K562 (cell line): Measurements from ENCODE around the gene JPT1. TPM values are rescaled to one million over a fixed set of nuclear protein-coding genes. Genes with fewer than 3 reads are reported as not detected.

Source experiments
- ATAC-seq: fragments of 200-7000 bp; cut with Tn5 transposase; 3 replicates; pipeline ENCODE4 v1.9.1; 2020; ENCODE audit warnings: moderate library complexity
- BruUV-seq: library from RNA; stranded (reverse); fragments of 400-500 nt; replicated peaks from 2 replicates; lab custom pipeline; 2021; lab: Mats Ljungman, UMichigan
- CTCF ChIA-PET: fragments of 300-600 bp; formaldehyde crosslinking; extraction: SDS; loops from one replicate; lab custom pipeline; 2021; ENCODE audit warnings: low intra/inter-chr PET ratio; lab: Yijun Ruan, JAX
- POLR2A ChIA-PET: fragments of 300-600, 350-650 bp; sonication (Branson Sonifier 250); formaldehyde crosslinking; extraction: SDS; loops from one replicate; lab custom pipeline; 2021; ENCODE audit warnings: antibody characterized with exemption, inconsistent platforms; lab: Yijun Ruan, JAX
- DNase-seq, 4 experiments: peaks; one replicate each; pipeline versions ENCODE4 v3.0.0 to v3.0.0-alpha.2; 2011 to 2018; ENCODE audit warnings: low spot score in 3 of 4, mixed read lengths in 3 of 4; ENCODE audit errors: extremely low read depth in 1 of 4
- FAIRE-seq: peaks from 2 replicates; lab custom pipeline; 2011; peaks lifted over from hg19 to GRCh38; lab: Jason Lieb, UNC
- H2AFZ ChIP-seq: 2 replicates; pipeline ENCODE4 v1.6.0; 2011; ENCODE audit warnings: low read depth, low read length, control low read depth, inconsistent platforms
- H3K27ac ChIP-seq: fragments of 200-600 bp; 3 replicates; pipeline ENCODE4 v1.8.0; 2011; ENCODE audit warnings: low read depth, mild to moderate bottlenecking, control low read depth, inconsistent platforms, low read length, moderate library complexity, mixed read lengths; ENCODE audit errors: extremely low read depth
- H3K27me3 ChIP-seq, 2 experiments: fragments of 300-600 bp in 1 of 2; 2 replicates in 1 of 2; 3 replicates in 1 of 2; pipeline versions ENCODE4 v1.6.0 to v1.8.0; 2011; ENCODE audit warnings: inconsistent platforms in 2 of 2, low read length in 2 of 2, mild to moderate bottlenecking in 1 of 2, mixed read lengths in 1 of 2, moderate library complexity in 1 of 2; ENCODE audit not compliant: control insufficient read depth in 2 of 2, insufficient read depth in 2 of 2
- H3K36me3 ChIP-seq: fragments of 300-600 bp; 3 replicates; pipeline ENCODE4 v1.8.0; 2011; ENCODE audit warnings: mild to moderate bottlenecking, low read length, inconsistent platforms; ENCODE audit not compliant: control insufficient read depth, insufficient read depth
- H3K4me1 ChIP-seq, 2 experiments: fragments of 200-600 bp in 1 of 2; replicated peaks in 1 of 2; 2 replicates in 1 of 2; 3 replicates in 1 of 2; pipeline versions ENCODE4 v1.5.1 to v1.8.0; 2011; ENCODE audit warnings: inconsistent platforms in 2 of 2, low read length in 2 of 2, mild to moderate bottlenecking in 1 of 2, mixed read lengths in 1 of 2, moderate library complexity in 1 of 2; ENCODE audit not compliant: control insufficient read depth in 2 of 2, insufficient read depth in 2 of 2
- H3K4me2 ChIP-seq: 2 replicates; pipeline ENCODE4 v1.6.1; 2011; ENCODE audit warnings: low read length, control low read depth, inconsistent platforms, mixed read lengths; ENCODE audit not compliant: insufficient read depth
- H3K4me3 ChIP-seq: fragments of 200-600 bp; sonication (generic), shearing (Covaris generic); 2 replicates; pipeline ENCODE4 v1.5.1; 2016; ENCODE audit warnings: control low read depth, inconsistent platforms
- H3K79me2 ChIP-seq: fragments of 200-600 bp; 3 replicates; pipeline ENCODE4 v1.8.0; 2011; ENCODE audit warnings: low read length, inconsistent platforms; ENCODE audit not compliant: control insufficient read depth, insufficient read depth
- H3K9ac ChIP-seq, 2 experiments: 2 replicates each; pipeline versions ENCODE4 v1.6.0 to v1.6.1; 2011; ENCODE audit warnings: low read depth in 2 of 2, low read length in 2 of 2, control low read depth in 1 of 2, inconsistent platforms in 1 of 2, mild to moderate bottlenecking in 1 of 2, mixed read lengths in 1 of 2; ENCODE audit not compliant: insufficient read depth in 1 of 2
- H3K9me1 ChIP-seq: one replicate; pipeline ENCODE4 v1.6.0; 2011; ENCODE audit warnings: inconsistent platforms, mild to moderate bottlenecking, low read length, moderate library complexity; ENCODE audit not compliant: control insufficient read depth, insufficient read depth
- H3K9me3 ChIP-seq: replicated peaks from 2 replicates; pipeline ENCODE4 v1.5.1; 2011; ENCODE audit warnings: low read depth, low read length, inconsistent platforms; ENCODE audit not compliant: control insufficient read depth, insufficient read depth
- H4K20me1 ChIP-seq: replicated peaks from 2 replicates; pipeline ENCODE4 v1.6.1; 2011; ENCODE audit warnings: low read length, inconsistent platforms, mixed read lengths; ENCODE audit not compliant: control insufficient read depth, insufficient read depth
- CREB1 ChIP-seq, 2 experiments: sonication (generic) in 1 of 2; formaldehyde crosslinking in 1 of 2; IDR thresholded peaks; 2 replicates each; pipeline versions ENCODE4 v1.6.1 to v1.8.0; 2012 to 2022; ENCODE audit warnings: inconsistent platforms in 1 of 2, mild to moderate bottlenecking in 1 of 2, missing genetic modification reagents in 1 of 2, moderate library complexity in 1 of 2
- DPF2 ChIP-seq: fragments of 450-650 bp; IDR thresholded peaks from 2 replicates; pipeline ENCODE4 v1.6.1; 2016
- EWSR1 ChIP-seq: fragments of 450-650 bp; IDR thresholded peaks from 2 replicates; pipeline ENCODE4 v1.6.1; 2018; ENCODE audit warnings: borderline replicate concordance, mild to moderate bottlenecking, low read depth, moderate library complexity; ENCODE audit not compliant: partially characterized antibody
- MYC ChIP-seq, 2 experiments: fragments of 250-450 bp in 1 of 2; sonication (Bioruptor Pico) in 1 of 2; IDR thresholded peaks; 2 replicates each; pipeline versions ENCODE4 v1.5.1 to v1.6.1; 2012 to 2021; ENCODE audit warnings: low read depth in 2 of 2, borderline replicate concordance in 1 of 2, improper control_type of control experiment in 1 of 2, low read length in 1 of 2, mild to moderate bottlenecking in 1 of 2, moderate library complexity in 1 of 2
- NEUROD1 ChIP-seq: fragments of 150-350 bp; IDR thresholded peaks from 2 replicates; pipeline ENCODE4 v1.6.1; 2014; ENCODE audit warnings: borderline replicate concordance, low read length, low read depth; ENCODE audit not compliant: partially characterized antibody
- RBM22 ChIP-seq: fragments of 200-400 bp; formaldehyde crosslinking; IDR thresholded peaks from 2 replicates; pipeline ENCODE4 v1.6.1; 2018; ENCODE audit warnings: low read length, low read depth; ENCODE audit not compliant: poor library complexity, severe bottlenecking
- RFX5 ChIP-seq: IDR thresholded peaks from 2 replicates; pipeline ENCODE4 v1.6.1; 2011; ENCODE audit warnings: low read depth, mild to moderate bottlenecking, improper control_type of control experiment, low read length
- TAL1 ChIP-seq: fragments of 450-650 bp; IDR thresholded peaks from 2 replicates; pipeline ENCODE4 v1.6.1; 2016; ENCODE audit warnings: mild to moderate bottlenecking
- TRIM24 ChIP-seq, 2 experiments: fragments of 450-650 bp; IDR thresholded peaks; 2 replicates each; pipeline ENCODE4 v1.6.1; 2016
- ZBTB7A ChIP-seq: IDR thresholded peaks from 2 replicates; pipeline ENCODE4 v1.6.1; 2011; ENCODE audit warnings: low read depth, mild to moderate bottlenecking, low read length, moderate library complexity, borderline replicate concordance; ENCODE audit not compliant: control insufficient read depth
- ZNF609 ChIP-seq: sonication (generic); formaldehyde crosslinking; IDR thresholded peaks from 2 replicates; pipeline ENCODE4 v1.8.1; 2023; ENCODE audit warnings: missing genetic modification reagents, mild to moderate bottlenecking, borderline replicate concordance
- ZNF76 ChIP-seq: fragments of 250-450 bp; sonication (Bioruptor Pico); IDR thresholded peaks from 2 replicates; pipeline ENCODE4 v1.4.0; 2020; ENCODE audit warnings: mild to moderate bottlenecking, moderate library complexity, borderline replicate concordance
- whole genome bisulfite sequencing: fragments of 100-300 bp; shearing (Covaris generic); methylation state at CpG from one replicate; pipeline ENCODE4 v1.1.6; 2016; ENCODE audit warnings: low coverage, mixed read lengths; ENCODE audit not compliant: insufficient coverage; ENCODE audit errors: missing lambda C conversion rate; 5-methylcytosine and 5-hydroxymethylcytosine counted together
- in situ Hi-C: fragments of 300-500 bp; cut with MboI; formaldehyde crosslinking; loops from 4 replicates; pipeline ENCODE4 v1.15.0; 2018; ENCODE audit warnings: inconsistent platforms, mixed read lengths
- intact Hi-C: fragments of 100-400 bp; cut with micrococcal nuclease; formaldehyde crosslinking; loops from 2 replicates; pipeline ENCODE4 v1.14.2; 2022
- polyA plus RNA-seq, 8 experiments: library from polyadenylated mRNA; depleted of rRNA in 4 of 8; stranded (reverse) in 5 of 8; unstranded in 3 of 8; fragments of >200 nt; fragmentation: Nextera tagmentation in 2 of 8; fragmentation: Illumina TruSeq in 1 of 8; extraction: Ambion mirVana in 2 of 8; extraction: Trizol in 1 of 8; gene quantifications; 2 replicates each; pipeline versions ENCODE4 v1.2.1 to v1.2.3, GENCODE V29; 2011 to 2014; ENCODE audit warnings: inconsistent platforms in 1 of 8, missing spikeins in 1 of 8
- total RNA-seq, 7 experiments: library from RNA; depleted of rRNA in 6 of 7; stranded (reverse); fragments of >200 nt in 6 of 7; fragmentation: Illumina TruSeq in 2 of 7; extraction: Trizol in 2 of 7; gene quantifications; 2 replicates each; pipeline versions ENCODE4 v1.2.1 to v1.2.3, GENCODE V29; 2011 to 2021; ENCODE audit warnings: low replicate concordance in 1 of 7
- TF ChIP-seq, protein P1 (sequence below): sonication (generic); formaldehyde crosslinking; IDR thresholded peaks from 2 replicates; pipeline ENCODE4 v1.8.0; 2022; ENCODE audit warnings: mild to moderate bottlenecking, missing genetic modification reagents, borderline replicate concordance

JPT1 gene
- total and polyA plus RNA-seq, 9 of the 15 experiments (the other 6 are each of a cell fraction or from before 2014, with no cell fraction given): 56.7 to 292 (median 144) TPM

GRCh38 chr17:75091855-75092327 lies 62.4 kb downstream of the JPT1 start:
- Histone ChIP-seq H2AFZ (peak overlapping the region; percentile 75), H3K79me2 (no peaks in the 10 kb centered on the region; the same call in 2 of the 3 replicates), H3K27me3 (no peaks in the 10 kb centered on the region; a peak in 1 of 5 replicates), H3K9me1 (peaks cover 5% of the 10 kb centered on the region), H3K36me3 (no peaks in the 10 kb centered on the region), H3K4me3 (no peak overlapping the region), H4K20me1 (no peaks in the 10 kb centered on the region), H3K4me1 (peaks cover 53 to 76% of the 10 kb centered on the region in 2 experiments), H3K4me2 (peak overlapping the region; percentile 68), H3K9me3 (no peaks in the 10 kb centered on the region), H3K27ac (peak overlapping the region; percentile 74), H3K9ac (peak overlapping the region; percentile 46 to 89; a peak in 3 of 4 replicates)
- DNase-seq: peak; percentile 63 to 81 (median 71)
- in situ Hi-C loops (no loop called here), intact Hi-C loops (no loop called here)
- CTCF ChIA-PET: no interaction called here
- peak; percentile 98 for FAIRE-seq
- WGBS: 38% methylated on average over 10 of the region's 10 CpGs
- ATAC-seq: peak; percentile 30
- POLR2A ChIA-PET: interaction anchor here (0.6 to 1.7 kb wide), 12 partner anchors 10 to 57 kb away, joined by 3 to 5 read pairs (median 3); no protein-coding TSS in a partner anchor
- BruUV-seq: no TSS peak
- TF ChIP-seq RFX5 (no peak), MYC (IDR thresholded peaks at IDR 0.05; ENCODE audit: low read depth, low read length) (no peak), MYC (CRISPR knock-in tag; IDR thresholded peaks at IDR 0.05; ENCODE audit: borderline replicate concordance, low read depth) (no peak), ZBTB7A (0 out of 2 replicates have a peak, but pooled peaks have one; percentile 13), ZNF76 (CRISPR knock-in tag) (no peak), TAL1 (no peak; the same call in 1 of the 2 replicates), ZNF609 (CRISPR knock-in tag) (no peak), EWSR1 (no peak), RBM22 (no peak), DPF2 (peak; percentile 66), NEUROD1 (peak; percentile 31), CREB1 (IDR thresholded peaks at IDR 0.05) (no peak), CREB1 (CRISPR knock-in tag; IDR thresholded peaks at IDR 0.05) (peak; percentile 45; the same call in 1 of the 2 replicates), TRIM24 (IDR thresholded peaks at IDR 0.05) (peak in 1 of 2 experiments; percentile 22; a peak in 1 of 4 replicates)
- TF ChIP-seq, protein P1, sequence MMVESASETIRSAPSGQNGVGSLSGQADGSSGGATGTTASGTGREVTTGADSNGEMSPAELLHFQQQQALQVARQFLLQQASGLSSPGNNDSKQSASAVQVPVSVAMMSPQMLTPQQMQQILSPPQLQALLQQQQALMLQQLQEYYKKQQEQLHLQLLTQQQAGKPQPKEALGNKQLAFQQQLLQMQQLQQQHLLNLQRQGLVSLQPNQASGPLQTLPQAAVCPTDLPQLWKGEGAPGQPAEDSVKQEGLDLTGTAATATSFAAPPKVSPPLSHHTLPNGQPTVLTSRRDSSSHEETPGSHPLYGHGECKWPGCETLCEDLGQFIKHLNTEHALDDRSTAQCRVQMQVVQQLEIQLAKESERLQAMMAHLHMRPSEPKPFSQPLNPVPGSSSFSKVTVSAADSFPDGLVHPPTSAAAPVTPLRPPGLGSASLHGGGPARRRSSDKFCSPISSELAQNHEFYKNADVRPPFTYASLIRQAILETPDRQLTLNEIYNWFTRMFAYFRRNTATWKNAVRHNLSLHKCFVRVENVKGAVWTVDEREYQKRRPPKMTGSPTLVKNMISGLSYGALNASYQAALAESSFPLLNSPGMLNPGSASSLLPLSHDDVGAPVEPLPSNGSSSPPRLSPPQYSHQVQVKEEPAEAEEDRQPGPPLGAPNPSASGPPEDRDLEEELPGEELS (CRISPR knock-in tag): no peak
